GM19455 (cell line): ENCODE data around the gene PPA1.
"Not testable (repeated sequence)": the region's sequence is repeated elsewhere in the genome, so short reads cannot be mapped to it uniquely, and the experiment has no call there.

Experiments
- ATAC-seq: cut with Tn5 transposase; IDR thresholded peaks from one replicate; pipeline ENCODE4 v1.9.1; 2021; ENCODE audit not compliant: unreplicated experiment

Gene PPA1

DNA sequence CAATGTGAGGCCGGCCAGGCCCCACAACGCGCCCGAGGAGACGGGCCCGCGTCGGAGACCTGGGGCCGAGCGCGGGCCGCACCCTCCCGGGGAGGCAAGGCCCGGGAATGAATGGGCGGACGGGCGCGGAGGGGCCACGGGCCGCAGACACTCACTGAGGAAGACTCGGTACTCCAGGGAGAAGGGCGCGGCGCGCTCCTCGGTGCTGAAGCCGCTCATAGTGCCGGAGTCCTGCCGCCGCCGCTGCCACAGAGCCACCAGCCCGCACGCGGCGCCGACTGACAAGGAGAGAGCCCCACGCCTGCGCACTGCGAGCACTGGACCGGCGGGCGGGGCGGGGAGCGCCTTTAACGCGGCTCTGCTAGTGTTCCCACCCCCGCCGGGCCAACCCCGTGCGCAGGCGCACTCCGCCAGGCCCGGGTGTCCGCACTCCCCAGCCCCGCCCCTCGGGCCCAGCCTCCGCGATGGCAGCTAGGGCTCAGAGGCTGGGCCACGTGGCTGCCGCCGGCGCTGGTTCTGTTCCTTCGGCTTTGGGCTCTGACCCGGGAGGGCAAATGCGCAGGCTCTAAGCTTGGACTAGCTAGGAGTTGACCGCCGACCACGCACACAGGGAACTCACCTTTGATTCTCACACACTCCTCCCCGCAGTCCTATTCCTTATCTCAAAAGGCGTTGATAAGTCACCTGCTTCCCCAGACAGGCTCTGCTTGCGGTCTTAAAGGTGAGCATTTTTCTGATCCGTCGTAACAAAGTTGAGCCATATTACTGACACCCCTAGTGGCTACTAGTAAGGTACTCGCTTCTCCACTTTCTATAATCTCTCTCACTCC, at the start of gene PPA1:
Gene PPA1 (minus strand): TSS at position 321 of the 830 bp plus-strand sequence. CDS start 102 bp downstream, at position 219.
- ATAC-seq: peak; percentile 94

DNA sequence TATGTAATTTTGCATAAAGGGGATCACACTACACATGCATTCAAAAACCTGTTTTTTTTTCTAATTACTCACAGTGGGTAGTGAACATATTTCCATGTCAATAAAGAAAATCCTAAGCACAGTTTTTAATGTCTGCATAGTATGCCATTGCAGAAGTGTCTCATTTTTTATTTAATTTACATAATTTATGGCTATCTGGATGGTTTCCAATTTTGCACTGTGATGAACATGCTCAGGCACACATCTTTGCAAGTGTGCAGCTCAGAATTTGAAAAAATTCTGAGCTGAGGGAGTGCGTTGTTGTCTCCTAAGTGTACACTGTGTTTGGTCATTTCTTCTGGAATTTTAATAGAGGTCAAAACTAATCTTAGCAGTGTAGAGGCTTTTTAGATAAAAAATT, 48.4 kb upstream of the PPA1 start:
- ATAC-seq: no peak

DNA sequence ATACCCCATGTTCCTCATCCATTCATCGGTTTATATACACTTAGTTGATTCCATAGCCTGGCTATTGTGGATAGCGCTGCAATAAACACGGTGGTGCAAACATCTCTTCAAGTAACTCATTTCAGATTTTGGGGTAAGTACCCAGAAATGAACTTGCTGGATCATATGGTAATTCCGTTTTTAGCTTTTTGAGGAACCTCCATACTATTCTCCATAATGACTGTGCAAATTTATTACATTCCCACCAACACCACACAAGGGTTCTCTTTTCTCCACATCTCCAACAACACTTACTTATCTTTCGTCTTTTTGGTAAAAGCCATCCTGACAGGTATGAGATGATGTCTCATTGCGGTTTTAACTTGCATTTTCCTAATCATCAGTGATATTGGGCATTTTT, 46.9 kb upstream of the PPA1 start:
- no peak for ATAC-seq

DNA sequence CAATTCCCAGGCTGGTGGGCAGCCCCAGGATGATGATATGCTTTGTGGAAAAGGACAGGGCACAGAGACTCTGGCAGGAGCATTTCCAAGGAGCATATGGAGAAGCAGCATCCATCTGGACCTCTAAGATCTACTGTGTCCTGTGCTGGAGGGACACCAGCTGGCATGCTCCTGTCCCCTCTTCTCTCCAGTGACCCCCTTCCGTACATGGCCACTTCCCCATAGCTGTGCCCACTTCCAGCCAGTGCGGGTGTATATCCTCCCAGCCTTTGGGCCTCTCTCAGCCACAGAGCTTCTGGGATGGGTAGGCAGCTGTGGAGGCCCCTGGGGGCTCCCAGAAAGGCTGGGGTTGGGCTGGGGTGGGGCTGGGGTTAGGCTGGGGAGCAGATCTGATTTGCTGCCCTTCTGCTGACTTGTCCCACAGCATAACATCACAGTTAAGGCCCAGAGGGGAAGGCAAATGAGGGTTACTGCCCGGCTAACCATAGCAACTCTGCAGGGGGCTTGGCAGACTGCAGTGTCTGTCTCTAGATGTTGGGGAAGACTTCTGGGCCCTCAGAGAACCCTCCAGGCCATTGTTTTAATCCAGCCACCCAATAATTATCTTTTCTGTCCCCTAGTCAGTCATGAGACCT, 44.3 kb upstream of the PPA1 start:
- no peak for ATAC-seq

DNA sequence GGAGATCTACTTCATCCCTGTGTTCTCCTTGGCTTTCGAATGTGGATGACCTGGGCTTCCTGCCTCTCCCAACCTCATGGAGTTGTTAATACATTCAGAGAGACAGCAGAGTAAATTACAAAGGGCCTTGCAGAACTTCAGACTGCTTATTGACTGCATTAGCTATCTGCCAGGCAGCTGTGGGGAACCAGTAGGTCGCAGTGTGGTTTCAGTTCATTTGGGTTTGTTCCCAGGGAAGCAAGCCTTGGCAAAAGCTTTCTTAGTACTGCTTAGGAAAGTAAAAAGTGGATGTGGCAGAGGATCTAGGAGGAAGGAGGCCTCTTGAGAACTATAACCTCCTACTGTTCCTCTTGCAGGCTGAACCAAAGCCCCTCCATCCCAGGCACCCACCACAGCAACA, 41.4 kb upstream of the PPA1 start:
- no peak for ATAC-seq

DNA sequence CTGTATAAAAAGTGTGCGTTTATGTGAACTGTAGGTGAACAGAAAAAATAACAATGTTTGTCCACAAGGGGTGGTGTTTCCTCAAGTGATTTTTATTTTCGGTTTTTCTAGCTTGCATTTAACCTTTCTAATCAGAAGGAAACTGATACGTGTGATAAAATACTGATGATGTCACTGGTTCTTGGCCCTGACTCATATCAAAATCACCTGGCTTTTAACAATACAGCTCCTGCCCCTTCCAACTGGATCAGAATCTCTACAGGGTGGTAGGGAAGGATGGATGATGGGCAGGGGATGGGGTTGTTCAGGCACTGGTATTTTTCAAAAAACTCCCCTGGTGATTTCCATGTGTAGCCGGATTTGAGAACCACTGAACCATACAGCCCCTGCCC, 39.7 kb upstream of the PPA1 start:
- no peak for ATAC-seq

DNA sequence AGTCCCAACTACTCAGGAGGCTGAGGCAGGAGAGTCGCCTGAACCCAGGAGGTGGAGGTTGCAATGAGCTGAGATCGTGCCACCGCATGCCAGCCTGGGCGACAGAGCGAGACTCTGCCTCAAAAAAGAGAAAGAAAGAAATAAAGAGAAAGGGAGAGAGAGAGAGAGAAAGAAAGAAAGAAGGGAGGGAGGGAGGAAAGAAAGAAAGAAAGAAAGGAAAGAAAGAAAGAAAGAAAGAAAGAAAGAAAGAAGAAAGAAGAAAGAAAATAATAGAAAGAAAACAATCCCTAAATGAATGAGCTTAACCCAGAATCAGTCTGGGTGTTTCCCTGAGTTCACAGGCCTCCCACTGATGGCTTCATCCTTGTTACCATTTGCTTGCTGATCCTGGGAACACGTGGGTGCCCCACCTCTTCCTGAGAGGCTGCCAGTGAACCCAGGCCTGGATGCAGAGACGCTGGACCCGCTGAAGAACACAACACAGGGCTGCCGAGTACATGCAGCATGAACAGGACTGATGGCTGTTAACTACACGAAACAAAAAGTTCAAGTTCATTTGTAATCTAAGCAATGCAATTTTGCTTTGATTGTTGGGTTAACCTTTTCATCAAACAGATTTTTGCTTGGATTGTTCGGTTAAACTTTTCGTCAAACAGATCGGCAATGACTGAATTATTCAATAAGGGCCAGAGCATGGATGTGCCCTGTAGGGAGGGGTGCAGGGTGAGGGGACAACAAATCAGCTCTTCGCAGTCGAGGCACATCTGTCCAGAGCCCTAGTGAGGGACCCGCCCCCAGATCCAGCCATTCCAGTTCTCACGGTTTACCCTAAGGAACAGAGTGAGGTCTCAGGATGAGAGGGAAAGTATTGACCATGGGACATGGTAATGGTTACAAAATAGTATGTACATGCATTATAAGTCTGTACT, 39.0 kb upstream of the PPA1 start:
- ATAC-seq: no peak

DNA sequence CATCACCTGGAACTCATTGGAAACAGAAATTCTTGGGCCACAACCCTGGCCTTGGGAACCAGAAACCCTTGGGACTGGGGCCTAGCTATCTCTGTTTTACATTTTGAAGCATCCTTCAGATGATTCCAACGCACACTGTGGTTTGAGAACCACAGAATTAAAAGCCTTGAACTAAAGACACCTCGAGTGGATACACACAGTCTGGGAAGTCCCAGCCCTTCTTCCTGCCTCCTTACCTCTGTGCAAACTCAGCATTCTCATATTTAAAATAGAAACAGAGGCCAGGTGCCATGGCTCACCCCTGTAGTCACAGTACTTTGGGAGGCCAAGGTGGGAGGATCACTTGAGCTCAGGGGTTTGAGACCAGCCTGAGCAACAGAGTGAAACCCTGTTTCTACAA, 37.7 kb upstream of the PPA1 start:
- no peak for ATAC-seq

DNA sequence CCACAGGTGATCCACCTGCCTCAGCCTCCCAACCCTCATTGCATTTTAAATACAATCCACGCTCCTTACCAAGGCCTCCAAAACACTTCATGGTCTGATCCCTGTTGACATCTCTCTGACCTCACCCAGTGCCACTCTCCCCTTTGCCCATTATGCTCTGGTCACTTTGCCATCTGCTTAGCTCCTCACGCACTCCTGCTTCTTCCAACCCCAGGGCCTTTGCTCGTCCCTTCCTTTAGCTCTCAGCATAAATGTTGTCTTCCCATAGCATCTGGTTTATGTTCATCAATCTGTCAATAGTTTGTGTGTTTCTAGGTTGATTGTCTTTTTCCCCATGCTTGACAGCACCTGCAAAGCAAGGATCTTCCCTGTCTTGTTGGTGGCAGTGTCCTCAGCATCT, 36.5 kb upstream of the PPA1 start:
- ATAC-seq: no peak

DNA sequence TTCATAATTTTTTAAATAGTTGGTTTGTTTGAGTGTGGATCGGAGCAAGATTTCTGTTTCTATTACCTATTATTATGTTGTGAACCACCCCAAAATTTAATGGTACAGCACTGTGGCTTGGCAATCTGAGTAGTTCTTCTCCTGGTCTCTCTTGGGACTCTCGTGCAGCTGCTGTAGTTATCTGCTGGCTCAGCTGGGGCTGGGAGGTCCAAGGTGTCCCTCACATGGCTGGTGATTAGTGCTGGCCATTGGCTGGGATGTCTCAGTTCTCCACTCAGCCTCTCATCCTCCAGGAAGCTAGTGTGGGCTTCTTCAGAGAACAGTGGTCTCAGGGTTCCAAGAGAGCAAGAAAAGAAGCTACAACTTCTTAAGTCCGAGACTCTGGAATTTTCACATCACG, 35.1 kb upstream of the PPA1 start:
- ATAC-seq: no peak

DNA sequence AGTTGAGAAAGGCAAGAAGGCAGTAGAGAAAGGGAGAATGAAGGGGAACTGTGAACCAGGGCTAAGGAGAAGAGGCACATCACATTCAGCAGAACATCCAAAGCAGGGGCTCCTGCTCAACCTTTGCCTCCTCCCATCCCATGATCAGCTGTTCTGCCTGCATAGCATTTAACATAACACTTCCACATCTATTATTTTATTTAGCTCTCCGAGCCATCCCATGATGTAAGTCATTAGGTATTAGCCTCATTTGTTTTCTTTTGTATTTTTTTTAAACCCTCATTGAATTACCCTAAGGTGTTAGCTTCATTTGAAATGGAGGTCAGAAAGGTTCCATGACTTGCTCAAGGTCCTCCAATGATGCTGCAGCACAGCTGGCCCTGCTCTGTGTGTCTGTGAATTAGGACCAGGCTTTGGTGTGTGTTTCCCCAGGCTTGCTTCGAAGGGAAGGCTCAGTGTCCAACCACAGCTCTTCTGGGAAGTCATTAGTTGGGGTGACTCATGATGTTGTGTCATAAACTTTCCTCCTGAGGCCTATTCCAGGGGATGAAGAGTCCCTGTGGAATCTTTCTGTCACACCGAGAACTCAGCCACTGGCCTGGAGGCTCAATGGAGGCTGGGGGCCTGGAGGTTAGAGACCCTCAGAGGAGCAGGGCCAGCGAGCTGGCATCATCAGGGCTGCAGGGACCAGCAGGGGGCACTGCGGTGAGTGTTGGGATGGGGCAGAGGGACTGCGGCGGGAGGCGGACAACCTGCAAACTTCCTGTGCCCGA, 34.1 kb upstream of the PPA1 start:
- ATAC-seq: no peak

DNA sequence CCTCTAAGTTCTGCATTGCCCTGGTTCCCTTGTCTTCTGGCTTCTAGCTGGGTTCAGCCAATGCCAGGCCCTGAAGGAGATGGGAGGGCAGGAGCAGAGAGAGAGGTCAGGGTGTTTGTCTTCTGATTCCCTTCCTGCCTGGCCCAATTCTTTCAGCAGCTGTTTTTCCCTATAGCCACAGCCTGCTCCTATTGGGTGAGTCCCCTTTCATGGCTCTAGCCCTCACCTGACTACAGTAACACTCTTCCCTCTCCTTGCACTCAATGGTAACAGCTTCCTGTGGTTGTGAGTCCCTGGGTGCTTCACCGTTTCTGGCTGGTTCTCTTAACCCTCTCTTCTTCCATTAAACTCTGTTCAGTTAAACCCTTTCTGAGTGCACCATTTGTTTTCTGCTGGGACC, 33.5 kb upstream of the PPA1 start:
- ATAC-seq: no peak

DNA sequence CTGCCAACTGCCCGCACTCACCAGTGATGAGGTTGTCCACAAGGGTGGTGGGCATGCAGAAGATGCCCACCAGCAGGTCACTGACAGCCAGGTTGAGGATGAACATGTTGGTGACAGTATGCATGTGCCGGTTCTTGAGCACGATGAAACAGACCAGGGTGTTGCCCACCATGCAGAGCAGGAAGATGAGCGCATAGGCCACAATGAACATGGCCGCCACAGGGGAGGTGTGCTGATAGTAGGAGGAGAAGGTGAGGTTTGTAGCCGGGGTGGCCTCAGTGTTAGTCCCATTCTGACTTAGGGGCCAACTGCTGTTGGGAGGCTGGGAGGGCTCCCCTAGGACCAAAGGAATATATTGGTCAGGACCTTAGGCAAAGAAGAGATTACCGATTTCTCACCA, 32.8 kb upstream of the PPA1 start:
- no peak for ATAC-seq

DNA sequence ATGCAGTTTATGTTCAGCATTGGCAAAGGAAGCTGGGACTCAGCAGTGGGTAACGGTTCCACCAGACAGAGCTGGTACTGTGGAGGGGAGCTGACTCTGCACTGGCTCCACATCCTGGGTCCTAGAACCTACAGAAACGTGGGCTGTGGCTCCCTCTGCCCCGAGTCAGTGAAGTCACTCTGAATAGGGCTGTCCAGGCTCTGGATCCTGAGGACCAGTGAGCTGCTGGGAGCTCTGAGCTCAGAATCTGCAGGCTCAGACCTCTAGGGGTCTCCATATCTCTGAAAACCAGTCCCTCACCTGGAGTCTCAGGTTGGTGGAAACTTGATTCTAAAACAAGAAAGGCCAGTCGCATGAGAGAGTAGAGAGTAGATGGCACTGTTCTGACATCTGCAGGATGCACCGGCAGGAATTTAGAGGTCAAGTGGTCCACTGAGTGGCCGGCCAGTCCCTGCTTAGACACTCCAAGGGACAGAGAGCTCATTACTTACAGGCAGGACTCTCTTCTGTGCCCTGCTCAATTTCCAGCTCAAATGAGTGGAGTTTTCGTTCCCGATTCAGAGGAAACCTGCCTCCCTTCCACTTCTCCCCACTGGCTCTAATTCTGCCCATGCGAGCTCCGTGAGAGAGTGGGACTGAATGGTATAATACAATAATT, 31.9 kb upstream of the PPA1 start:
- ATAC-seq: no peak

DNA sequence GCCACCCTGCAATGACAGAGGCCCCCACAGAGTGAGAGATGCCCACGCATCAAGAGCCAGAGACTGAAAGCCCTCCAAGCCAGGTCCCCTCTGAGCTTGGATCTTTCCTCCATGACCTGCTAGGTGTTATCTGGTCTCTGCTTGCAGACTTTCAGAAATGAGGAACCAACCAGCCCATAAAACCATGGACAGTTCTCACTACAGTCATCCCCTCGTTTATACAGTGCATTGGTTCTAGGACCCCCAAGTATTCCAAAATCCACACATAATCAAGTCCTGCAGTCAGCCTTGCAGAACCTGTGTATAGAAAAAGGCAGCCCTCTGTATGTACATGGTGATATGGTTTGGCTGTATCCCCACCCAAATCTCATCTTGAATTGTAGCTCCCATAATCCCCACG, 27.5 kb upstream of the PPA1 start:
- ATAC-seq: no peak

DNA sequence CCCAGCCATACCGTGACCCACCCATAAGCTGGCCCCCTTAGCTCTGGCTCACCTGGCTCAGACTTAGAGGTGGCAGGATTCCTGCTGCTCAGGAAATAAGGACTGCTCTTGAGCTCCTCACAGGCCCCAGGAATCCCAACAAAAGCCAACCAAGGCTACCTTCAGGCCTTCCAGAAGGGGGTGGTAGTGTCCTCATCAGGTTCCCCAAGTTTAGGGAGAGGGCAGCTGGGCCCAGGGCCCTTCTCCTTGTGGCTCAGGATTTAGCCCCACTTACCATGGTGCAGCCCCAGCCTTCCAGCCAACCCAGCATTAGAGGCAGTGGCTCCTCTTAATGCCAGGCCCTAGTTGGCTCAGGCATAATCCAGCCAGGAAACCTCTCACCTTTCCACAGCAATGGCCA, 27.0 kb upstream of the PPA1 start:
- no peak for ATAC-seq

DNA sequence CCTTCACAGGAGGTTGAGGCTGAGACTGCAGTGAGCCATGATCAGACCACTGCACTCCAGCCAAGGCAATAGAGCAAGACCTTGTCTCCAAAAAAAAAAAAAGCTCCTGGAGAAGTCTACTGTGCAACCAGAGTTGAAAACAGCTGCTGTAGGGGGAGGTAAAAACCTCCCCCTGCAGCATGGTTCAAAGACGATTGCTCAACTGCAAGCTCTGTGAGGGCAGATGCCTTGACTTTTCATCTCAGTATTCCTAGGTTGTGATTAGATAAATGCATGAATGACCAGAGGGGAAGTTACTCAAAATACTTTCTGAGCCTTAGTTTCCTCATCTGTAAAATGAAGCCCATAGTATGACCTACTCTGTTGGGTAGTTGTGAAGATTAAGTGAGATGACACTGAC, 25.0 kb upstream of the PPA1 start:
- ATAC-seq: no peak

DNA sequence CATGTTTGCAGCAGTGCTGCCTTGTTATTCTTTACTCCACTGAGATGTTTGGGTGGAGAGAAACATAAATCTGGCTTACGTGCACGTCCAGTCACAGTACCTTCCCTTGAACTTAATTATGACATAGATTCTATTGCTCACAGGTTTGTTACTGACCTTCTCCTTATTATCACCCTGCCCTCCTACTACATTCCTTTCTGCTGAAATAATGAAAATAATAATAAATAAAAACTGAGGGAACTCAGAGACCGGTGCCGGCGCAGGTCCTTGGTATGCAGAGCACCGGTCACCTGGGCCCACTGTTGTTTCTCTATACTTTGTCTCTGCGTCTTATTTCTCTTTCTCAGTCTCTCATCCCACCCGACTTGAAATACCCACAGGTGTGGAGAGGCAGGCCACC, 24.6 kb upstream of the PPA1 start:
- not testable (repeated sequence) for ATAC-seq

DNA sequence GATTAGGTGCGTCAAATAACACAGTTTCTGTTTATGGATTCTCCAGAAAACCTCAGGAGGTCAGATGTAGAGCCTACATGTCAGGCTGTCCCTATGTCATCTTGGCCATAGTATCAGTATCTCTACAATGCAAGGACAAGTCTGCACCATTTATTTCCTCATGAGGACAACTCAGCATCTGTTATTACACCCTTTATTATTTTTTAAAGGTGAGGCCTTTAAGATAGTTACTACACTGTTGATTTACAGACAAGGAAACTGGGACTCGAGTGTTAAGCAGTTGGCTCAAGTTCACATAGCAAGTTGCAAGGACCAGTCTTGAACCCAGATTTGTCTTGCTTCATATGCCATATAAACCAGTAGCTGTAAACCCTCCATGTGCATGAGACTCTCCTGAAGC, 23.2 kb upstream of the PPA1 start:
- ATAC-seq: no peak
